Heart left ventricle (tissue), 16 donors: ENCODE data around the gene PSMG3. TPM values are rescaled to one million over a fixed set of nuclear protein-coding genes. Genes with fewer than 3 reads are reported as not detected.

ENCODE experiments used
- ATAC-seq, 4 donors: fragments of 200-7000 bp; cut with Tn5 transposase; one replicate each; pipeline ENCODE4 v1.9.1; 2020 to 2022; ENCODE audit warnings: moderate library complexity in 4 of 4, mild to moderate bottlenecking in 3 of 4, moderate number of reproducible peaks in 1 of 4
- DNase-seq, 5 donors: peaks; one replicate each; pipeline ENCODE4 v3.0.0-alpha.2; 2020
- H3K27ac ChIP-seq, 12 donors: fragments of 200-600 bp; sonication (generic) in 4 of 12; one replicate each; pipeline versions ENCODE4 v1.5.0 to v1.8.0; 2016 to 2022; ENCODE audit warnings: mild to moderate bottlenecking in 2 of 12
- H3K27me3 ChIP-seq, 9 donors: fragments of 200-600 bp; sonication (generic) in 2 of 9; one replicate each; pipeline versions ENCODE4 v1.5.1 to v1.8.0; 2016 to 2022; ENCODE audit warnings: mild to moderate bottlenecking in 3 of 9
- H3K36me3 ChIP-seq, 9 donors: fragments of 200-600 bp; sonication (generic) in 2 of 9; one replicate each; pipeline versions ENCODE4 v1.5.0 to v1.8.0; 2018 to 2022; ENCODE audit warnings: mild to moderate bottlenecking in 2 of 9
- H3K4me1 ChIP-seq, 12 donors: fragments of 200-600 bp; sonication (generic) in 4 of 12; one replicate each; pipeline versions ENCODE4 v1.5.0 to v1.8.0; 2016 to 2022; ENCODE audit warnings: mild to moderate bottlenecking in 3 of 12
- H3K4me3 ChIP-seq, 12 donors: fragments of 200-600 bp; sonication (generic) in 4 of 12; one replicate each; pipeline versions ENCODE4 v1.5.0 to v1.8.0; 2017 to 2022; ENCODE audit warnings: mild to moderate bottlenecking in 9 of 12, moderate library complexity in 4 of 12
- H3K9me3 ChIP-seq, 12 donors: fragments of 200-600 bp; sonication (generic) in 4 of 12; one replicate each; pipeline versions ENCODE4 v1.5.0 to v1.8.0; 2016 to 2022; ENCODE audit warnings: mild to moderate bottlenecking in 1 of 12
- POLR2A ChIP-seq, 2 donors: fragments of 450-650 bp; IDR thresholded peaks; one replicate each; pipeline ENCODE4 v1.6.1; 2017; ENCODE audit warnings: antibody characterized with exemption in 2 of 2, mild to moderate bottlenecking in 2 of 2, moderate library complexity in 2 of 2
- WGBS, 4 donors: extraction: QIAGEN DNeasy Blood & Tissue Kit in 2 of 4; methylation state at CpG; one replicate each; pipeline versions ENCODE4 v1.1.5 to v1.1.7; 2013 to 2018; 5-methylcytosine and 5-hydroxymethylcytosine counted together
- intact Hi-C, 10 donors: fragments of 100-400 bp; cut with DNase I; formaldehyde crosslinking; loops; one replicate each; pipeline versions ENCODE4 v1.11.1 to v1.14.2; 2022
- polyA plus RNA-seq, 2 donors: library from polyadenylated mRNA; stranded (reverse); fragments of 200-250 nt; gene quantifications; one replicate each; pipeline ENCODE4 v1.2.3, GENCODE V29; 2013
- total RNA-seq, 9 donors: library from RNA; depleted of rRNA in 2 of 9; stranded (reverse); fragments of >200 nt in 2 of 9; fragmentation: NEBNext Ultra II Directional in 3 of 9; extraction: Animal tissue kit (Norgen Biotek cat#: 25700) in 3 of 9; gene quantifications; one replicate each; pipeline versions ENCODE4 v1.1.0 to v1.2.4, GENCODE V29; 2016 to 2023
- TF ChIP-seq, protein P1 (sequence below), 12 donors: fragments of 200-600 bp; sonication (generic) in 4 of 12; IDR thresholded peaks; one replicate each; pipeline versions ENCODE4 v1.5.0 to v1.8.0; 2018 to 2022; ENCODE audit warnings: antibody characterized with exemption in 12 of 12, mild to moderate bottlenecking in 5 of 12
- donor health status: ischemic (EF 13 %, LVEDD 7.1; RV severe dilation, severe dysfunction).
- donor health status: healthy with polysubstance abuse.
- donor health status: DM: no; HTN: yes; CAD: no.
- donor health status: DM: no; HTN: no; CAD: no.
- donor health status: ischemic (EF 25% LVEDD 6.9; RV normal size, moderate dysfunction).
- donor health status: ischemic (EF 25% LVEDD 5.7; RV mildly dilated, moderate dysfunction).
- donor health status: healthy.
- donor health status: DM: yes; HTN: yes; CAD: no.
- donor health status: ischemic (EF 35%, LVEDD 5.7; RV mildly dilated, moderate dysfunction).
- donor health status: nonischemic (EF 11% LVEDD 7.7; RV severe dilation, severe dysfunction).
- donor health status: DM: yes; HTN: yes; CAD: no.
- donor health status: PGD.
- donor health status: ischemic (EF 29% LVEDD 5.4; RV normal size, mild dysfunction).
- donor health status: nonischemic (EF 23%, LVEDD 6.1; RV moderate dilation, normal function).

The PSMG3 gene
- total and polyA plus RNA-seq, 11 donors, result 7.3 to 36.5 (median 13.8) TPM

DNA sequence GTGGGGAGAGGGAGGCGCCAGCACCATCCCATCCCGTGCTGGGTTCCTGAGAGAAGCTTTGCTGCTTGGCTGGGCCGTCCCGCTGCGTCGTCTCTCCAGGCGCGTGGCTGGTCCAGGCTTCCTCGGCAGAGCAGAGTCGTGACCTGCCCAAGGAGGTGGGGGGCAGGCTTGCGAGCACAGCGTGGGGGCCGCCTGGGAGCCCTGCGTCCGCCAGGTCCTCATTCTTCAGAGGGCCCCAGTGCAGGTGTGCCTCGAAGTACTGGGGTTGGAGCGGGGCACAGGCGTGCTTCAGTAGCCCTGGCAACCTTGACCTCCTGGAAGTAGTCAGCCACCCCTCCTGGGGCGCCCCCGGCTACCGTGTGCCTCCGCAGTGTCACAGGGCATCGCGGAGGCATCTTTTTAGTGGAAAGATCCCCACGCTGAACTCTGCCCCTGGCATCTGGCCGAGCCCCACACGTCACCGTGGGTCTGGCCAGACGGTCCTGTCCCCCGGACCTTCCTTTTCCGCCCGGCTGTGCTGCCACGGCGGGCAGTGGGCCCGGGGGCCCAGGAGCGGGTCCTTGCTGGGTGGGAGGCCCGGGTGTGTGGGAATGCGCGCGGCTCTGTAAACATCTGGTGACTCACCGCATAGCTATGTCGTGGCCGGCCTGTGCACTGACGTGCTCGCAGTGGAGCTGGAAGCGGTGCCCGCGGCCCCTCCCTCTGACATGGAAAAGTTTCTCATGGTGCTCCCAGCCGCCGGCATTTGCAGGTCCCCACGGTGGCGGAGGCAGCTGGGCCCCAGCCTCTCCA is 32.9 kb downstream of the PSMG3 start:
- Histone ChIP-seq H3K9me3 (no peaks in the 10 kb centered on the region), H3K36me3 (peaks cover 0 to 45% (median 30%) of the 10 kb centered on the region in 9 donors), H3K27ac (peak overlapping the region; percentile 93 to 100 (median 98)), H3K4me3 (peak overlapping the region; percentile 30 to 71 (median 58)), H3K27me3 (no peaks in the 10 kb centered on the region), H3K4me1 (peaks cover 22 to 74% (median 58%) of the 10 kb centered on the region in 12 donors)
- intact Hi-C loops, result no loop called here
- DNase-seq (peak; percentile 96 to 98 (median 96)), ATAC-seq (peak; percentile 85 to 88 (median 87))
- TF ChIP-seq POLR2A (IDR thresholded peaks at IDR 0.05), result peak; percentile 30 to 70
- TF ChIP-seq, protein P1, sequence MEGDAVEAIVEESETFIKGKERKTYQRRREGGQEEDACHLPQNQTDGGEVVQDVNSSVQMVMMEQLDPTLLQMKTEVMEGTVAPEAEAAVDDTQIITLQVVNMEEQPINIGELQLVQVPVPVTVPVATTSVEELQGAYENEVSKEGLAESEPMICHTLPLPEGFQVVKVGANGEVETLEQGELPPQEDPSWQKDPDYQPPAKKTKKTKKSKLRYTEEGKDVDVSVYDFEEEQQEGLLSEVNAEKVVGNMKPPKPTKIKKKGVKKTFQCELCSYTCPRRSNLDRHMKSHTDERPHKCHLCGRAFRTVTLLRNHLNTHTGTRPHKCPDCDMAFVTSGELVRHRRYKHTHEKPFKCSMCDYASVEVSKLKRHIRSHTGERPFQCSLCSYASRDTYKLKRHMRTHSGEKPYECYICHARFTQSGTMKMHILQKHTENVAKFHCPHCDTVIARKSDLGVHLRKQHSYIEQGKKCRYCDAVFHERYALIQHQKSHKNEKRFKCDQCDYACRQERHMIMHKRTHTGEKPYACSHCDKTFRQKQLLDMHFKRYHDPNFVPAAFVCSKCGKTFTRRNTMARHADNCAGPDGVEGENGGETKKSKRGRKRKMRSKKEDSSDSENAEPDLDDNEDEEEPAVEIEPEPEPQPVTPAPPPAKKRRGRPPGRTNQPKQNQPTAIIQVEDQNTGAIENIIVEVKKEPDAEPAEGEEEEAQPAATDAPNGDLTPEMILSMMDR (IDR thresholded peaks at IDR 0.05), result no peak
- 8 to 20% (median 11%) methylated on average over 37 to 52 of the region's 52 CpGs for WGBS, 4 donors

GRCh38 chr7:1536455-1536742 is 33.4 kb downstream of the PSMG3 start:
- DNase-seq (no peak), ATAC-seq (no peak)
- Histone ChIP-seq H3K9me3 (no peaks in the 10 kb centered on the region), H3K36me3 (peaks cover 0 to 40% (median 25%) of the 10 kb centered on the region in 9 donors), H3K27ac (peak overlapping the region; percentile 93 to 100 (median 98)), H3K4me1 (peaks cover 22 to 79% (median 62%) of the 10 kb centered on the region in 12 donors), H3K4me3 (peak overlapping the region in 8 of 12 donors; percentile 45 to 71 (median 64)), H3K27me3 (no peaks in the 10 kb centered on the region)
- no peak for TF ChIP-seq POLR2A (IDR thresholded peaks at IDR 0.05)
- TF ChIP-seq, protein P1 (IDR thresholded peaks at IDR 0.05), result no peak
- 35 to 59% (median 49%) methylated on average over 7 of the region's 7 CpGs for WGBS, 4 donors
- intact Hi-C loops, result no loop called here

GRCh38 chr7:1535701-1536454 is 34.0 kb downstream of the PSMG3 start:
- Histone ChIP-seq H3K9me3 (no peaks in the 10 kb centered on the region), H3K27me3 (no peaks in the 10 kb centered on the region), H3K4me1 (peaks cover 22 to 83% (median 63%) of the 10 kb centered on the region in 12 donors), H3K36me3 (peaks cover 0 to 34% (median 20%) of the 10 kb centered on the region in 9 donors), H3K27ac (peak overlapping the region; percentile 93 to 100 (median 98)), H3K4me3 (peak overlapping the region in 3 of 12 donors; percentile 64 to 70 (median 66))
- intact Hi-C loops, result no loop called here
- TF ChIP-seq, protein P1 (IDR thresholded peaks at IDR 0.05), result no peak
- TF ChIP-seq POLR2A (IDR thresholded peaks at IDR 0.05), result no peak
- DNase-seq (peak in 3 of 5 donors; percentile 30 to 66 (median 40)), ATAC-seq (no peak)
- WGBS, 4 donors, result 87 to 89% (median 88%) methylated on average over 27 to 42 of the region's 42 CpGs

DNA sequence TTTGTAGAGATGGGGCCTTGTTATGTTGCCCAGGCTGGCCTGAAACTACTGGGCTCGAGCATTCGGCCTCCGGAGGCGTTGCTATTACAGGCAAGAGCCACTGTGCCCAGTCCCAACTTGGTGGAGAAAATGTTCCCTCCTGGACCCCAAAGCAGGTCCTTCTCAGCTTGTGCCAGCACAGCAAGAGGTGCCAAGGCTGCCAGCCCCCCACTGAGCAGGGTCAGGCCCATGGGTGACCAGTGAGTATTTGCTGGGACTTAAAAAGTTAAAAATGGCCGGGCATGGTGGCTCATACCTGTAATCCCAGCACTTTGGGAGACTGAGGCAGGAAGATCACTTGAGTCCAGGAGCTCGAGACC is 34.8 kb downstream of the PSMG3 start:
- Histone ChIP-seq H3K27ac (peak overlapping the region in 9 of 12 donors; percentile 92 to 100 (median 99)), H3K27me3 (no peaks in the 10 kb centered on the region), H3K9me3 (no peaks in the 10 kb centered on the region), H3K4me1 (peaks cover 22 to 85% (median 64%) of the 10 kb centered on the region in 12 donors), H3K36me3 (peaks cover 0 to 26% (median 12%) of the 10 kb centered on the region in 9 donors), H3K4me3 (no peak overlapping the region)
- no peak for ATAC-seq
- intact Hi-C loops, result no loop called here
- TF ChIP-seq, protein P1 (IDR thresholded peaks at IDR 0.05), result no peak
- DNase-seq, result peak in 1 of 5 donors; percentile 20
- 65 to 80% (median 65%) methylated on average over 6 of the region's 6 CpGs for WGBS, 4 donors
